HG03066 (cell line): Measurements from ENCODE around the gene NCBP2.

Experiments
- ATAC-seq: cut with Tn5 transposase; IDR thresholded peaks from one replicate; pipeline ENCODE4 v1.9.1; 2021; ENCODE audit warnings: low read depth; ENCODE audit not compliant: unreplicated experiment

NCBP2 gene

DNA sequence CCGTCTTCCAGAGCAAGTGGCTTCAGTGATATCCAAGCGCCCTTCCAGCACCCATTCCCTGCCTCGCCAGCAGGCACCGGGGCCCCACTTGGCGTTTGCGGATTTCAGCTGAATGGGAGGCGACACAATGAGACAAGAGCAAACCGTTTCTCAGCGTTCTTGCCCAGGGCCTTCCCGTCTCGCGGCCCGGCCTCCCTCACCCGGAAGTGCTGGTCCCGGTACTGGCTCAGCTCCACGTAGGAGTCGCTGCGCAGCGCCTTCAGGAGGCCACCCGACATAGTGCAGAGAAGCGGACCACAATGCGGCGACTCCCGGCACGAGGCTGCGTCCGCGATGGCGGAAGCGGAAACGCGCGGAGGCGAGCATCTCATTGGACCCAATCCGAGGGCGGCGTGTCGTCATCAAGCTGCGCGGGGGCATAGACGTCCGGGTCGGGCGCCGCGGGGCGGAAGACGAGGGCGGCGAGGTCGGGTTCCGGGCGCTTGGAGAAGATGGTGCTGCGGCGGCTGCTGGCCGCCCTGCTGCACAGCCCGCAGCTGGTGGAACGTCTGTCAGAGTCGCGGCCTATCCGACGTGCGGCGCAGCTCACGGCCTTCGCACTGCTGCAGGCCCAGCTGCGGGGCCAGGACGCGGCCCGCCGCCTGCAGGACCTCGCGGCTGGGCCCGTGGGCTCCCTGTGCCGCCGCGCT, at the start of gene NCBP2:
Gene NCBP2 (minus strand): TSS at position 303 of the 689 bp plus-strand sequence. CDS start 25 bp downstream, at position 278.
- ATAC-seq, result peak; percentile 90

DNA sequence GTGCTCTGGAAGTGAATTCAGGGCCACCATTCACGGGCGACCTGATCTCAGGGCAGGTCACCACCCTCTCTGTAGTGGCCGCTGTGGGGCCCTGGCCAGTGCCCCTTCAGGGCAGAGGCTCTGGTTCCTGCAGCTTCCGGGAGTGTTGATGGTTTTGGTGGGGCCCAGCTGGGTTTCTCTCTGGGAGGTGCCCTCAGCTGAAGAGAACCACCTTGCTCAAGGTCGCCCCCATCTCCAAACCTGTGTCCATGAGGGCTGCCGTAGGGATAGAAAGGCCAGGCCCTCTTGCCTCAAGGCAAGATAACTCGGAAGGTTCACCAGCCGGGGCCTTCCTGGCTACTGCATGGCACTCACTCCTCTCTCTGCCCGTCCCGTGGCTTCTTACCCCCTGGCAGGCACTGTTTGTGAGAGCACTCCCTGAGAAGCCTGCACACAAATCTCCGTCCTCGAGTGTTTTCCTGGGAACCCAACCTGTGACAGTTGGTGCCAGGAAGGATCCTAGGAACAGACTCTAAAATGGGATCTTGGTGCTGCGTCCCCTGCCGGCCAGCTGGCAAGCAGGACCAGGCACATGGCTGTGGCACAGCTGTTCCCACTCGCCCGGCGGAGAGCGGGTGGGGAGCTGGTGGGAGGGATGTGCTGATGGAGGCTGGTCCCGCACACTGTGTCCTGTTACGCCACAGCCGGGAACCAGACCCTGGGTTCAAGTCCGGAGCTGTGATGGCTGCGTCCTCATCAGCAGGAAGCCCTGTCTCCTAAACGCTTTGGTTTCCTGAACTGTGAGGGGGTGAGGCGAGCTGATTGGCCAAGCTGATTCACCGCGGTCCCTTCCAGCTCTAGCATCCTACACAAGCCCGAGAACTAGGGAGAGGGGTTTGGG, 49.5 kb upstream of the NCBP2 start:
- ATAC-seq, result no peak

DNA sequence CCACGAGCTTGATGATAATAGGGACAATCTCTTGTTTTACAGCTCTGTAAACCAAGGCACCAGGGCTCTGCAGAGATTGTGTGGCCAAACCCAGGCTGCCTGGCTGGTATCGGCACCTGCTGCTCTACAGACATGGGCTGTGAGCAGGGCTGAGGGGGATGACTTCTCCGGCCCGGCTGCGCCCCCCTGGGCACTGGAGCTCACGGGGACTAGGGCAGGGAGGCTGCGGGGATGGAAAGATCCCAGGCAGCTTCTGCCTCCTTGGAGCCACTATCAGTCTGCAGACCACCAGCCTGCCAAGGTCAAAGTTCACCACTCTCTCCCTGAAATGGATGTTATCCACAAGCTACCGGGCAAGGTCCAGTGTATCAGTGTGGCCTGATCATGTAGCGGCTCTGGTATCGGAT, 48.3 kb upstream of the NCBP2 start:
- no peak for ATAC-seq

DNA sequence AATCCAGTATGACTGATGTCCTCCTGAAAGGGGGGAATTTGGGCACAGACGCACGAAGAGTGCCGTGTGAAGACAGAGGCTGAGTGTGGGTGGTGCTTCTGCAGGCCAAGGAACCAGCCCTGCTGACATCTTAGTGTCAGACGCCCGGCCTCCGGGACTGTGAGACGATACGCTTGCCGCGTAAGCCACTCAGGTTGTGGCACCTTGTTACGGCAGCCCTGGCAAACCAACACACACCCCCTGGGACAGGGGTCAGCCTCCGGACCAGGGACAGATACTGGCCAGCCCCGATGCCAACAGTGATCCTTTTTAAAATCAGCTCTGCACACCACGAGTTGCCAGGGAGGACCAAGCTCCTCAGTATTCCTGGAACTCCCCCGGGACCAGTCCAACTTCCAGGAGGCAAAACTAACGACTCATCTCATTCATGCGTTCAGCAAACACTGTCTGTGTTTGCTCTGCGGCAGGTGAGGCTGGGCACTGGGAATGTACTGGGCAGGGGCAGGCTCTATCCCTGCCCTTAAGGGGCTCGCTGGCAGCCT, 47.5 kb upstream of the NCBP2 start:
- ATAC-seq, result no peak

DNA sequence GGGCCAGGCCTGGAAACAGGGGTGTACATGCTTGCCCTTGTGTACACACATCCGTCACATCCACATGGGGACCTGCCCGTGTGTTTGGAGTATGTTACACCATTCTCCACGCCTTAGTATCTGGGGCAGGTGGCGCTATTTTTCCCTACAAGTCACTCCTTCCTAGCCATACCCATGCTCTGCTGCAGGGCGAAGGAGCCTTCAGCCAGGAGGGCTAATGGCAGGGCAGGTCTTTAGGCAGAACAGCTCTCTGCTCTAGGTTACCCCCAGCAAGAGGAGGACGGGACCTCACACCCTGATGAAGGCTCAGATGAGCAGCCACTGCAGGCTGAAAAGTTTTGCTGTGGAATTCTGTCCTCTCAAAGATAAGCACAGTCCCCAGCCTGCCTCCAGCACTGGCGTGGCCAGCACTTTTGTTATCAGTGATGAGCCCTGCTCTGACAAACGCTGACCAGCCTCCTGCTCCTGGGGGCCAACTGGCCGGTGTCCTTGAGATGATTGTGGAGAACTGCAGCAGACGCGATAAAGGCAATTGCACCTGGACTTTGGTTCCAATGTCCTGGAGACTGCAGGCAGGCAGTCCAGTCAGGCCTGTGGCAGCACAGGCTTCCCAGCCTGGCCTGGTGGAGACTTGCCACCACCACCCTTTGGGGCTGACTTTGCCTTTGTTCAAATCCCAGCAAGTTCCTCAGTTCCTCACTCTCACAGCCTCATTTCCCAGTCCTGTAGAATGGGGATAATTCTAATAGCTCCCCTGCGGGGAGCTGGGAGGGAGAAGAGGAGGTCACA, 46.1 kb upstream of the NCBP2 start:
- no peak for ATAC-seq

DNA sequence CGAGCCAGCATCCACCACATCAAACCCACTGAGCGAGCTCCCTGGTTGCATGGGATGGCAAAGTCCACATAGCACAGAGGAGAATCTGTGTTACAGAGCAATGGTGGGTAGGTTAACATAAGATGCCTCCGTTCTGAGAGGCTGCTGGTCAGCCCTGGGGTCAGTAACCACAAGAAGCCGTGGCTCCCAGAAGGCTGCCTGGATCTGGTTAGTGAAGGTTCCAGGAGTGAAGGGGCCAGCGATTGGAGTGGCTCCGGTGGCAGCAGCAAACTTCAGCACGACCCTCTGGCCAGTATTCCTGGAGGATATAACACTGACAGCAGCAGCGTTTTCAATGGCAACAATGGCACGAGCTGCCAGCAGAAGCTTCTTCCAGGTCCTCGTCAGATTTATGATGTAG, 44.7 kb upstream of the NCBP2 start:
- no peak for ATAC-seq

DNA sequence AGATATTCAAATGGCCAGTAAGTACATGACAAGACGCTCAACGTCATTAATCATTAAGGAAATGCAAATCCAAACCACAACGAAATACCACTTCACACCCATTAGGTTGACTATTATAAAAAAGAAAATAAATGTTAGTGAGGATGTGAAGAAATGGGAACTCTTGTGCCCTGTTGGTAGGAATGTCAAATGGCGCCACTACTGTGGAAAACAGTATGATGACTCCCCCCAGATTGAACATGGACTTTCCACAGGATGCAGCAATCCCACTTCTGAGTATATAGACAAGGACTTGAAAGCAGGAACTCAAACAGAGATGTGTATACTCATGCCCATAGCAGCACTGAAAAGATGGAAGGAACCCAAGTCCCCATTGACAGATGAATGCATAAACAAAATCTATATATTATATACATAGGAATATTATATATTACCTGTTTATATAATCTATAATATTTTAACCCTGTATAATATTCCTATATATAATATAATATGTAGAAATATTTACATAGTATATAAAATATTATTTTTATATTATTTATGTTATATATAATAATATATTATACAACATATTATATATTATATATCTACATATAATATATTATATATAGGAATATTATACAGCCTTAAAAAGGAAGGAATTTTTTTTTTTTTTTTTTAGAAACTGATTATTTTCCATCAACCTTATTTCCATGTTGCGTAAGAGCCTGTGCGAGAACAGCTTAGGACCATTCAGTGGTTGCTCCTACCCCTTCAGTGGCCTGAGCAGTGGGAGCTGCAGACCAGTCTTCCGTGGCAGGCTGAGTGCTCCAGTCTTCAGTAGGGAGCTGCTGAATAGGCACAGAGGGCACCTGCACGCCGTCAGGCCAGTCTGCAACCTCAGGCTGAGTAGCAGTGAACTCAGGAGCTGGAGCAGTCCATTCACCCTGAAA, 43.9 kb upstream of the NCBP2 start:
- ATAC-seq, result no peak

DNA sequence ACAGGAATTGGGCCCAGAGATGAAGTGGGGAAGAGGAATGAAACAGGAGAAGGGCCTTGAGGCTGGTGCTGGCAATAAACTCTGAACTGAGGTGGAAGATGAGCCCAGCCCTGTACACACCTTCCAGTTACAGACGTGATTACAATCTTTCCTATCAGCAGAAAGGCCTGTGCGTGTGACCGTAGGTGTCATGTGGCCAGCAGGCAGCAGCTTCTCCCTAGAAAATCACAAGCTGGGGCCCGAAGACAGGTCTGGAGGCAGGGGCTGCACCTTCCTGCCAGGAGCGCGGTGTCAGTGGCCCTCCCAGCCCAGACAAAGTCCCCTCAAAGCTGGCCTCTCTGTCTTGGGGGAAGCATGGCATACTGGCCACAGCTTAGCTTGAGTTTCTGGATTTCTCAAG, 43.0 kb upstream of the NCBP2 start:
- no peak for ATAC-seq

DNA sequence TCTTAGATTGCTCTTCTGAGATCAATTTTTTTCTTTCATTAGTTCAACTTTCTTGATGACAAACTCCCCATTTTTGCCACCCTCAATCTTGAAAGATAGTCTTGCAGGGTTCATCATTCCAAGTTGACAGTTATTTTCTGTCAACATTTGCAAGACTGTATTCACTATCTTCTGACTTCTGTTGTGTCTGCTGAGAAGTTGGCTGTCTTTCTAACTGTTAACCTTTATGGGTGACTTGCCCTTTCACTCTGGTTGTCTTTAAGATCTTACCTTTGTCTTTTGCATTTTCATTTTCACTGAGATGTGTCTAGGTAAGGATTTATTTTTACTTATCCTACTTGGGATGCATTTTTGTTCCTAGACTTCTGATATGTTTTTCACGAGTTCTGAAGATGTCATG, 40.9 kb upstream of the NCBP2 start:
- ATAC-seq, result no peak

DNA sequence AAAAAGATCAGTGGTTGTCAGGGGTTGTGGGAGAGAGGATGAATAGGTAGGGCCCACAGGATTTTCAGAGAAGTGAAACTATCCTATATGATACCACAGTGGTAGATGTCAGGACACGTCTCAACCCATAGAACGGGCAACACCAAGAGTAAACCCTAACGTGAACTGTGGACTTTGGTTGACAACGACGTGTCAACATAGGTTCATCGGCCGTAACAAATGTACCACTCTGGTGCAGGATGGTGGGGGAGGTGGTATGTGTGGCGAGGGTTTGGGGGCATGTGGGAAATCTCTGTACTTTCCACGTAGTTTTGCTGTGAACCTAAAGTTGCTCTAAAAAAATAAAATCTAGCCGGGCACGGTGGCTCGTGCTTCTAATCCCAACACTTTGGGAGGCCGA, 39.3 kb upstream of the NCBP2 start:
- ATAC-seq, result no peak

DNA sequence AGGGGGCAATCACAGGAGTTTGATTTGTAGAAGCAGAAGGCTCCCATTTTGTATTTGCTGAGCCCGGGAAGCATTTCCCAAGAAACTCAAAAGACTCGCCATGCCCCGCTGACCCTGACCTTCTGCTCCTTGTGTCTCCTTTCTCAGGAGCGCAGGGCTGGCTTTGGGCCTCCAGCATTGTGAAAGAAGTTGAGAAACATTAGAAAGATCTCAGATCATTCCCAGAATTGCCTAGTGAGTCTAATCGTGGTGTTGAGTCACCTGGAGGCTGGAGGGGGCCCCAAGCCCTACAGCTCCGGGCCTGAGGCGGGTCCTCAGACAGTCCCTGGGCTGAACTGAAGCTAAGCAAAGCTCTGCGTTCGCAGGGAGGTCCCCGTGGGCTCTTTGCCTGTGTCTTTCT, 37.2 kb upstream of the NCBP2 start:
- no peak for ATAC-seq

DNA sequence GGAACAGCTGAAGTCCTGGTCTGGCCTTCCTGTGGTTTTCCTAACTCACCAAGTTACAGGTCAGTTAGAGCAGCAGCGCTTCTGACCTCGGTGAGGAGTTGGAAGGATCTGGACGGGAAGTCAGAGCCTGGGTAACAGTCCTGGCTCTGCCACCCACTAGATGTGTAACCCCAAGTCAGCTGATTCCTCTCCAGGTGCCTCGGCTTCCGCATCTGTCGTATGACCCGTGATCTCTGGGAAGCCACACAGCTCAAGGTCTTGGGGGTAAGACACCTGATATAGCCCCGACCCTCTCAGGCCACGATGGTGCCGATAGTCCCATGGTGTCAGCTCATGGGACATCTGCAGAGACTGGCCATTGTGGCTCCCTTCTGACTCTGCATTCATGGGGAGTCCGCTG, 34.6 kb upstream of the NCBP2 start:
- no peak for ATAC-seq

DNA sequence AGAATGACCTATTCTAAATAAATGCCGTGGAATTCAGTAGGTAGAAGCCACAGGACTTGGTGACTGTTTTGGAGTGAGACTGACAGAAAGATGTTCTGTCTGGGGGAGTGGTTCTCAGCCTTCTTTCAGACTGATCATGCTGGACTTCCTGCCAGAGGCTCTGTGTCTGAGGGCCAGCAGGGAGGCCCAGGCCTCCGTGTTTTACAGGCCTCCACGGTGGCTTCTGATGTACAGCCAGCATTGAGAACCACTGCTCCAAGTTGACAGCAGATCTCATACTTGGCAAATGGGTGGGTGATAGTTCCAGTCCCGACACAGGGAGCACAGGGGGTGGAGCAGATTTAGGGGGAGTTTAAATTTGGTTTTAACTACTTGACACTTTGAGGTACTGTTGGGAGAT, 33.0 kb upstream of the NCBP2 start:
- ATAC-seq, result no peak

DNA sequence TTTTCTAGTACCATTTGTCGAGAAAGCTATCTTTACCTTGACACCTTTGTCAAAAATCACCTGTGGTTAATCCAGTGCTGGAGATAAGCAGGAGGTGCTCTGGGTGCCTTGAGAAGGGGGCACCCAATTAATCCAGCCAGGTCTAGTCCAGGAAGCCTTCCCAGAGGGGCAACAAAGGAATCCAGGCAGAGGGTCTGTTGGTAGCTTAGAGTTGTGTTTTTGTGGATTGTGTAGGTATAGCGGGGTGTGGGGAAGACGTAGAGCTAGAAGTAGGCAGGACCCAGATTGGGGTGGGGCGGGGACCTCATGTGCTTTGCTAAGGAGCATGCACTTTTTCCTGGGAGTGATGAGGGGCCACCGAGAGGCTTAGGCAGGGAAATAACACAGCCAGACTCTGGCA, 32.3 kb upstream of the NCBP2 start:
- ATAC-seq, result no peak

DNA sequence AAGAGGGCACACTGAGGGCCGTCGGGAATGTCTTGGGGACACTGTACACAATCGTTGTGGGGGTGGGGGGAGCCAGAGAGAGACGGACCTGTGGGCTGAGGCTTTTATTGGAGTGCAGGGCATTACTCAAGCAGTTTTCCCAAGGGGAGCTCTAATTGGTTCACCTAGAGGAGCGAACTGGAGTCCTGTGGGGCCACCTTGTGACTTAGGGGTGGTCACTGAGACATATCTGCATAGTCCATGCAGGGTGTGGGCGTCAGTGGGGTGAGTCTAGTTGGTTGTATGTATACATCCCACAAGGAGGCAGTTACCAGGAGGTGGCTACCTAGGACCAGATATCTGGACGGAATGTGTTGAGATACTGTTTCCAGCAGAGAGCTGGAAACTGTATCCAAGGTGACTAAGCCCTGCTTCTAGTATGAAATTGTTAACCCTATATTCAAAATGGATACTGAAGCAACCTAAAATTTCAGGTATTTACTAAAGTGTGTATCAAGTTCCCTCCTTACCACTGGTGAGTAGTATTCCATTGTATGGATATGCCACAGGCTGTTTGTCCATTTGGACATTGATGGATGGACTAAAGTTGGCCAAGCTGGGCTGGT, 28.9 kb upstream of the NCBP2 start:
- no peak for ATAC-seq

DNA sequence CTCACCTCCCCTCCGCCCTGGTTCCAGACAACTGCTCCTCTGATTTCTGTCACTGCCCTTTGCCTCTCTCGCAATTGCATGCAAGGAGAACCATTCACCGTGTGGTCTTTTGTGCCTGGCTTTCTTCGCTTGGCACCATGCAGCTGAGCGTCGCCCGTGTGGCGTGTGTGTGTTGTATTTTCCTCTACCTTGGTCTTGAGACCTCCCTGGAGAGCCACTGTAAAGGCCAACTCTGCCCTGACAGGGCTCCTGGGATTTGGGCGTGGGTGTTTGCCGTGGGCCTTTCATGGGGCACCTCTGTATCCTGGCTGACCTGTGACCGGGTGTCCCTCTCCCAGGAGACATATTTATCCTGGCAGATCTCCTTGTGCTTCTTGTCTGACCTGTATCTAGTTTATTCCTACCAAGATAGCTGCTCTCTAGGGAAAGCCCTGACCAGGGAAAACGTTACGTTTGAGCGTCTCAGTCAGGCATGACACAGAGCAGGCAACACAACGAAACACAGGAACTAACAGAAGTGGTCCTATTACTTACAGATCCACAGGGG, 28.3 kb upstream of the NCBP2 start:
- ATAC-seq, result no peak

DNA sequence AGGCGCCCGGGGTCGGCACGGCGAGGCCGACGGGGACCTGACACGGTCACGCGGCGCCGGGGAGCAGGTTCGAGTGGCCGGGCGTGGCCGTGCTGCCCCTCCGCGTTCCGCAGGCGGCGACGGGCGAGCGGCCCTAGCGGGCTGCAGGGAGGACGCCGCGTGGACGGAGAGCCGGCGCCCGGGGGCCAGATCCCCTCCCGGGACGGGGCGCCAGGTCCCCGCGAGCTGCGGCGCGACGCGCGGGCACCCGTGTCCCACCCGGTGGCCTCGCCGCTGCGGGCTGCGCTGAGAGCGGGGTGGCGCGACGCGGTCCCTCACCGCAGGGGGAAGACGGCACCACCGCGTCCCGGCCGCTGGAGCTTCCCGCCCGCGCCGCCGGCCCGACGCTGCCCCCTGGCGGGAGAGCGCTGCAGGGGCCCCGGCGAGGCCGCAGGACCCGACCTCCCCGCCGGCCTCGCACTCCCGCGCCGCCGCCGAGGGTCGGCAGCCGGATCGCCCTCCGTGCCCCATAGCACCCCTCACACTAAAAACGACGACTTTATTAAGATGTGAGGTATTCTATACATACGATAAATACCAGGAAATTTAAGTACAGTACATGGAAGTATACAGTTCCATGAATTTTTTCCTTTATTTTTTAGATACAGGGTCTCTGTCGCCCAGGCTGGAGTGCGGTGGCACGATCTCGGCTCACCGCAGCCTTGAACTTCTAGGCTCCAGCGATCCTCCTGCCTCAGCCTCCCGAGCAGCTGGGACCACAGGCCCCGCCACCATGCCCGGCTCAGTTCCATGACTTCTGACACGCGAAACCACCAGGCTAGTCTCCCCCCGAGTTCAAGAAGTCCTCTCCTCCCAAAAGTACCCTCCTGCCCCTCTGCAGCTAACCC, 27.6 kb upstream of the NCBP2 start:
- ATAC-seq, result peak; percentile 51

DNA sequence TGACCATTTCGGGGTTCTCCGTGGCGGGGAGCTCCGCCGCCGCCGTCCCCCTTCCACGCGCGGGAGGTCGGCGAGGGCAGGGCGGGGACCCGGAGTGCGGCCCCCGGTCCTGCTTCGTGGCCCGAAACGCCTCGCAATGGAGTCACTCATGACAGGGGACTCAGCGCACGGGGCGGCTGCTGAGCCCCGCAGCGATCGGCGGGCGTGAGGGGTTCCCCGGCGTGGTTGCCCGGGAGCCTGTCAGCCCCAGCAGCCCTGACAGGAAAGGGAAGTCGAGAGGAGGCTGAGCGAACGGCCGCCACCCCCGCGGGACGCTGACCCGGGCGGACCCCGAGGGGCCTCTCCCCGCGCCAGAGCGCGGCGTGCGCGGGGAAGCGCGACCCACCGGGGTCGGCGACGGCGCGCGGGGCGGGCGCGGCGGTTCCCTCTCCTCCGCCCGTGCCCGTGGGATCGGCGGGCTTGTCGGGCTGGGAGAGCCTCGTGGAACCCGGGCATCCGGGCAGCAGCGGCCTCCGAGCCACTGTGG, 26.9 kb upstream of the NCBP2 start:
- peak; percentile 51 for ATAC-seq
